ENCODE data around the gene IGSF6. TPM values are rescaled to one million over a fixed set of nuclear protein-coding genes. Genes with fewer than 3 reads are reported as not detected.
"Not testable (repeated sequence)": the region's sequence is repeated elsewhere in the genome, so short reads cannot be mapped to it uniquely, and the experiment has no call there.

The IGSF6 gene
- total RNA-seq, 1 experiment from 2014 or later: 0.36 TPM

DNA sequence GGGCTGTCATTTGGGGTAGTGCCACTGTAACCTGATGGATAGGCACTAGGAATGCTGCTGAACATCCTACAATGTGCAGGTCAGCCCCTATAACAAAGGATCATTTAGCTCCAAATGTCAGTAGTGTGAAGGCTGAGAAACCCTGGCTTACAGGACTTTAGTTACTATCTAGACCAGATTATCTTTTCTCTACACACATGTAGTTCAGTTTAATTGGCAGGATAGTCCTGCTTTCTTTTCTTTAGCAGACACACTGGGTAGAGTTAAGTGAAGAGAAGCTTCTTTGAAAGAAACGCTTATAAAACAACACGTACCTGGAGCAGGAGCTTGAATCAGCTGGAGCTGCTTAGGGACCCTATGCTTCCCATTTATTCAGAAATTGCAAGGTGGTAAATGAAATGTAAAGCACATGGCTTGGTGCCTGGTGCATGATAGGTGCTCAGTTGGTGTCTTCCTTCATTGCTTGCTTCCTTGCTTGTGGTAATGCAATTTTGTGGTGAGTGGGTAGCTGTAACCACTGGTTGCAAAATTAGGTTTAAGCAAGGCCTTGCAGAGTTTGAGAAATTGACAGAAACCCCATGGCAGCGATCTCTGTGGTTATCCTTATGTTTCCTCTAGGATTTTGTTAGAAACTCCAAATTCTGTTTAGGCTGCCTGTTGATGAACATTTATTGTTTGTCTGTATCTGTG is 43.6 kb downstream of the IGSF6 start:
- Histone ChIP-seq H2AFZ (ENCODE audit: low read length) (no peak overlapping the region), H3K27ac (ENCODE audit: low read length) (no peak overlapping the region), H3K79me2 (ENCODE audit: low read length) (peaks cover 100% of the 10 kb centered on the region), H3K4me3 (ENCODE audit: low read length) (no peak overlapping the region), H3K4me1 (ENCODE audit: insufficient read depth, low read length) (peaks cover 34% of the 10 kb centered on the region), H3K36me3 (ENCODE audit: low read depth, low read length) (0 out of 2 replicates have a peak, but pooled peaks cover 4% of the 10 kb centered on the region), H3F3A (ENCODE audit: low read length, unreplicated experiment) (no peaks in the 10 kb centered on the region), H3K9me2 (replicated peaks; ENCODE audit: low read length) (no peaks in the 10 kb centered on the region), H3K4me2 (ENCODE audit: low read length) (no peak overlapping the region), H3K27me3 (ENCODE audit: low read length) (no peaks in the 10 kb centered on the region), H4K20me1 (ENCODE audit: low read length) (0 out of 2 replicates have a peak, but pooled peaks cover 11% of the 10 kb centered on the region), H3K9me3 (ENCODE audit: low read length) (no peaks in the 10 kb centered on the region), H3K9ac (ENCODE audit: low read length) (no peak overlapping the region)
- ChIA-PET POLR2A (ENCODE audit: unreplicated experiment) (no interaction called here), CTCF (no interaction called here)
- no TSS peak for BruUV-seq (replicated peaks)
- no peak for ATAC-seq
- TF ChIP-seq EZH2 (IDR thresholded peaks at IDR 0.05; ENCODE audit: low read length, unreplicated experiment) (no peak), EZH2phosphoT487 (IDR thresholded peaks at IDR 0.05; ENCODE audit: borderline replicate concordance, low read length) (no peak)
- TF ChIP-seq, protein P1, sequence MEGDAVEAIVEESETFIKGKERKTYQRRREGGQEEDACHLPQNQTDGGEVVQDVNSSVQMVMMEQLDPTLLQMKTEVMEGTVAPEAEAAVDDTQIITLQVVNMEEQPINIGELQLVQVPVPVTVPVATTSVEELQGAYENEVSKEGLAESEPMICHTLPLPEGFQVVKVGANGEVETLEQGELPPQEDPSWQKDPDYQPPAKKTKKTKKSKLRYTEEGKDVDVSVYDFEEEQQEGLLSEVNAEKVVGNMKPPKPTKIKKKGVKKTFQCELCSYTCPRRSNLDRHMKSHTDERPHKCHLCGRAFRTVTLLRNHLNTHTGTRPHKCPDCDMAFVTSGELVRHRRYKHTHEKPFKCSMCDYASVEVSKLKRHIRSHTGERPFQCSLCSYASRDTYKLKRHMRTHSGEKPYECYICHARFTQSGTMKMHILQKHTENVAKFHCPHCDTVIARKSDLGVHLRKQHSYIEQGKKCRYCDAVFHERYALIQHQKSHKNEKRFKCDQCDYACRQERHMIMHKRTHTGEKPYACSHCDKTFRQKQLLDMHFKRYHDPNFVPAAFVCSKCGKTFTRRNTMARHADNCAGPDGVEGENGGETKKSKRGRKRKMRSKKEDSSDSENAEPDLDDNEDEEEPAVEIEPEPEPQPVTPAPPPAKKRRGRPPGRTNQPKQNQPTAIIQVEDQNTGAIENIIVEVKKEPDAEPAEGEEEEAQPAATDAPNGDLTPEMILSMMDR (conservative IDR thresholded peaks at IDR 0.05; ENCODE audit: low read depth, low read length): no peak
- intact Hi-C loops (cut with micrococcal nuclease): no loop called here
- no peak for DNase-seq

DNA sequence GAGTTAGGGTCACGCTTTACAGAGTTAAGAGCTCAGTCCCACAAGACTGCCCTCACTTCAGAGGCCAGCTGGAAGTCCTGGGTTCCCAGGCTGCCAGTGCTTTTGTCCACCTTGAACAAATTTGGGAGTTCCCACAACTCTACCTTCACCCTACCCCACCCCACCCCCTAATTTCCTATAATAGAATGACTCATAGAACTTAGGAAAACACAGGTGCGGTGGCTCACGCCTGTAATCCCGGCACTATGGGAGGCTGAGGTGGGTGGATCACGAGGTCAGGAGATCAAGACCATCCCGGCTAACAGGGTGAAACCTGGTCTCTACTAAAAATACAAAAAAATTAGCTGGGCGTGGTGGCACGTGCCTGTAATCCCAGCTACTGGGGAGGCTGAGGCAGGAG is 46.6 kb downstream of the IGSF6 start:
- POLR2A ChIA-PET (ENCODE audit: unreplicated experiment); intact Hi-C loops (cut with micrococcal nuclease): not testable (repeated sequence)
- H4K20me1 ChIP-seq (ENCODE audit: low read length): peaks cover 13% of the 10 kb centered on the region

DNA sequence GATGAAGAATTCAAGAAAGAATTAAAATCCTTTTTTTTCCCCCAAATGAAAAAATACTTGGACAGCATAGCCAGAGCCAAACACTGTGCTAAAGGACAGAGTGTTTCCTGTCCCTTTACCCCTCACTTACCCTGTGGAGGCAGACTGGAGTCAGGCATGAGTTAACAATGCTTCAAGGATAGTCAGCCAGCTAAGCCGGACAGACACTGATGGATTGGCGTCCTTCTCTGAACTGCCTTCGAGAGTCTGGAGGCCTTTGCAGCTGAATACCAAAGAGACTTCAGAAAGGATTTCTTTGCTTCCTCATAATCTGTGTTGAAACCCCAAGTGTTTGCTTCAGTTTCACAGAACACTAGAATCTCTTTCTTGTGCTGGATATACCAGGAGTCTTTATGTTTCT is 48.5 kb downstream of the IGSF6 start:
- TF ChIP-seq, protein P1 (conservative IDR thresholded peaks at IDR 0.05; ENCODE audit: low read depth, low read length): no peak
- TF ChIP-seq EZH2phosphoT487 (IDR thresholded peaks at IDR 0.05; ENCODE audit: borderline replicate concordance, low read length) (no peak), EZH2 (IDR thresholded peaks at IDR 0.05; ENCODE audit: low read length, unreplicated experiment) (no peak)
- Histone ChIP-seq H3K79me2 (ENCODE audit: low read length) (peaks cover 91% of the 10 kb centered on the region), H4K20me1 (ENCODE audit: low read length) (peaks cover 17% of the 10 kb centered on the region), H3K9me2 (replicated peaks; ENCODE audit: low read length) (no peaks in the 10 kb centered on the region), H3K36me3 (ENCODE audit: low read depth, low read length) (no peaks in the 10 kb centered on the region), H3K4me2 (ENCODE audit: low read length) (no peak overlapping the region), H3K27me3 (ENCODE audit: low read length) (no peaks in the 10 kb centered on the region), H3K4me1 (ENCODE audit: insufficient read depth, low read length) (peaks cover 13% of the 10 kb centered on the region), H3K4me3 (ENCODE audit: low read length) (no peak overlapping the region), H3F3A (ENCODE audit: low read length, unreplicated experiment) (no peaks in the 10 kb centered on the region), H3K9me3 (ENCODE audit: low read length) (no peaks in the 10 kb centered on the region), H3K27ac (ENCODE audit: low read length) (no peak overlapping the region), H2AFZ (ENCODE audit: low read length) (no peak overlapping the region), H3K9ac (ENCODE audit: low read length) (no peak overlapping the region)
- CTCF ChIA-PET: no interaction called here
- intact Hi-C loops (cut with micrococcal nuclease): no loop called here
- ATAC-seq: no peak
- POLR2A ChIA-PET (ENCODE audit: unreplicated experiment): interaction anchor here (0.7 kb wide), 1 partner anchor 14 kb away, joined by 6 read pairs; no protein-coding TSS in a partner anchor
- no peak for DNase-seq
- BruUV-seq (replicated peaks): no TSS peak

More for the DNA sequence above, 46.6 kb downstream of the IGSF6 start:
- H3K4me3 ChIP-seq (ENCODE audit: low read length); H2AFZ ChIP-seq (ENCODE audit: low read length); H3K36me3 ChIP-seq (ENCODE audit: low read depth, low read length); H3K9me3 ChIP-seq (ENCODE audit: low read length); H3F3A ChIP-seq (ENCODE audit: low read length, unreplicated experiment); CTCF ChIA-PET; H3K27me3 ChIP-seq (ENCODE audit: low read length); H3K9ac ChIP-seq (ENCODE audit: low read length); BruUV-seq (replicated peaks); H3K9me2 ChIP-seq (replicated peaks; ENCODE audit: low read length): not testable (repeated sequence)
- DNase-seq (peak; percentile 58), ATAC-seq (peak; percentile 53)
- Histone ChIP-seq H3K4me1 (ENCODE audit: insufficient read depth, low read length) (peaks cover 18% of the 10 kb centered on the region), H3K4me2 (ENCODE audit: low read length) (peak overlapping the region; percentile 9; the same call in 1 of the 2 replicates), H3K27ac (ENCODE audit: low read length) (peak overlapping the region; percentile 46), H3K79me2 (ENCODE audit: low read length) (peaks cover 100% of the 10 kb centered on the region)
